ENCODE results near the gene TPP2.
A peak's percentile ranks its signal among the peaks of the same experiment; 100 is the strongest.

The TPP2 gene

GRCh38 chr13:102591988-102592781 lies 4.6 kb upstream of the TPP2 start:
- peak; percentile 76 for TF ChIP-seq CTCF (IDR thresholded peaks at IDR 0.05; ENCODE audit: low read depth, low read length)
- peak overlapping the region; percentile 56 to 63 for H3K4me3 ChIP-seq (replicated peaks in 1 of 2; ENCODE audit: low read depth in 2 of 2, low read length in 2 of 2)
- DNase-seq (ENCODE audit: low read depth in 2 of 2), result peak; percentile 68 to 78

- H3K4me3 ChIP-seq (replicated peaks in 1 of 2; ENCODE audit: low read depth in 2 of 2, low read length in 2 of 2), result no peak overlapping the region
- TF ChIP-seq CTCF (IDR thresholded peaks at IDR 0.05; ENCODE audit: low read depth, low read length), result no peak
- no peak for DNase-seq (ENCODE audit: low read depth in 2 of 2)
These were observed 3.3 kb upstream of the TPP2 start for GRCh38 chr13:102593466-102593865.

DNA sequence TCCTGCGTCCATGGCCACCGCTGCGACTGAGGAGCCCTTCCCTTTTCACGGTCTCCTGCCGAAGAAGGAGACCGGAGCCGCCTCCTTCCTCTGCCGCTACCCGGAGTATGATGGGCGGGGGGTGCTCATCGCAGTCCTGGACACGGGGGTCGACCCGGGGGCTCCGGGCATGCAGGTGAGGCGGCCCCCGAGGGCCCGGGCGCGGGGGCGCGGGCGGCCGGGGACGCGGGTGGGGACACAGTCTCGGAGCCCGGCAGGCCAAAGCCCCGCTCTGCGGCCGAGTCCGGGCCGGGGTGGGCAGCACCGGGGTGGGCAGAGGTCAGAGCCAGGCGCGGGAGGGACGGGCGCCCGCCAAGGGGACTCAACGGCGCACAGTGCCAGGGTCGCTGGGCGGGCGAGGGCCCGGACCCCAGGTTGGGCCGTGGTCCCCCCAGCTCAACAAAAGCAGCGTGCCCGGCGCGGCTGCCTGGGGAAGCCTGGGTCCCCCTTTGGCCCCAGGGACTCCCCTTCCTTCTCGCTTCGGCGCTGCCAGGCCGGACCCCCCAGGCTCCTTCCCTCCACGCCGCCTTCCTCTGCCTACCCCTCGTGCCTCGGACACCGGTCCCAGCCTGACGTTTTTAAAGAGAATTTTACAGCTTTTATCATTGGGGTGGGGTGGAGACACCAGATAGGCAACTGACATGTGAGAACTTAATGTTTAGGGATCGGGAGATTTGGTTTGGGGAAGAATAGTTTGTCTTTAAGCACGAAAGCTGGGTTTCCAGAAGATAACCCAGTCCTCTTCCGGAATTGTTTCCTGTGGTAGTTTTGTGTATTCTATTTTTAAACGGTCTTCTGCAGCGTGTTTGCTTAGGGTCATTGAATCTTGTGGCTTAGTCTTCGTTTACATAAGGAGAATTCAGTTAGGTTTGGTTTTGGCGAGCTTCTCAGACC lies 509 bp downstream of the TPP2 start:
- H3K4me3 ChIP-seq (replicated peaks in 1 of 2; ENCODE audit: low read depth in 2 of 2, low read length in 2 of 2), result peak overlapping the region; percentile 81 to 85
- TF ChIP-seq CTCF (IDR thresholded peaks at IDR 0.05; ENCODE audit: low read depth, low read length), result no peak
- peak; percentile 23 to 24 for DNase-seq (ENCODE audit: low read depth in 2 of 2)

DNA sequence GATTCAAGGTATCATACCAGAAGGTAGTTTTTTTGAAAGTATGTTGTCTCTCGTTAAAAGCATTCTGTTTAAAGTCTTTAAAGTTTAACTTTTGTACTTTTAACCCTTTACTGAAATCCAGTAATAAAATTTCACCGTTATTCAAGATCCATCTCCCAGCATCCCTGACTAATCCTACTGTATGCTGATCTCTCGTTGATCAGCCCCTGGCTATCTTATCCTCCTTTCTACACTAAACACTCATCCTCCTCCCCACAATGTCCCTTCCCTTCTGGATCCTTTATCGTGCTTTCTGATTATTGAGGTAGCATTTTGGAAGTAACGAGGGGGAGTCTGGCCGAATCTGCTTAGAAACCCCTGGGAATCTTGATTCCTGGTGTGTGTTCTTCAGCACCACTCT lies 1.3 kb downstream of the TPP2 start:
- TF ChIP-seq CTCF (IDR thresholded peaks at IDR 0.05; ENCODE audit: low read depth, low read length), result no peak
- DNase-seq (ENCODE audit: low read depth in 2 of 2), result peak in 1 of 2 donors; percentile 11
- peak overlapping the region; percentile 81 to 85 for H3K4me3 ChIP-seq (replicated peaks in 1 of 2; ENCODE audit: low read depth in 2 of 2, low read length in 2 of 2)

GRCh38 chr13:102599426-102600012 lies 2.7 kb downstream of the TPP2 start:
- no peak for DNase-seq (ENCODE audit: low read depth in 2 of 2)
- TF ChIP-seq CTCF (IDR thresholded peaks at IDR 0.05; ENCODE audit: low read depth, low read length), result no peak
- no peak overlapping the region for H3K4me3 ChIP-seq (replicated peaks in 1 of 2; ENCODE audit: low read depth in 2 of 2, low read length in 2 of 2)

DNA sequence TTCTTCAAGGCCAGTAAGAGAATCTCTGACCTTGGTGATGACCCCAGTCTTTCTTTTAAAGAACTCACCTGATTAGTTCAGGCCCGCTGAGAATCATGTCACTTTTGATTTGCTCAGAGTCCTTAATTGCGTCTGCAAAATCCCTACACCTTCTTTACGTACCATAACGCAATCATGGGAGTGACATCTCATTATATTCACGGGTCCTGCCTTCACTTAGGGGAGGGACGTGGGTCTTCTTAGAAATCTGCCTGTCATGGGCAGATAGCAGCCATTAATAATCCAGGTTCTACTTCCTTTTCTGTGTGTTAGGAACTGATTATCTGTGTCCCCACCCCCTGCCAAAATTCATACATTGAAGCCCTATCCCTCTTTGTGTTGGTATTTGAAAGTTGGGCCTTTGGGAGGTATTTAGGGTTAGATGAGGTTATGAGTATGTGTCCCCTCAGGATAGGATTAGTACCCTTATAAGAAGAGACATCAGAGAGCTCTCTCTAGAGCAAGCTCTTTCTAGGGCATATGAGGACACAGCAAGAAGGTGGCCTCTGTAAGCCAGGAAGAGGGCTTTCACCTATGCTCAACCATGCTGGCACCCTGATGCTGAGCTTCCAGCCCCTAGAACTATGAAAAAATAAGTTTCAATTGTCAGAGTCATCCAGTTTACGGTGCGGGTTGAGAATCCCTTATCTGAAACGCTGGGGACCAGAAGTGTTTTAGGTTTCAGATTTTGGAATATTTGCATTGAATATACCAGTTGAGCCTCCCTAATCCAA lies 9.9 kb downstream of the TPP2 start:
- H3K4me3 ChIP-seq (replicated peaks in 1 of 2; ENCODE audit: low read depth in 2 of 2, low read length in 2 of 2), result no peak overlapping the region
- no peak for DNase-seq (ENCODE audit: low read depth in 2 of 2)
- TF ChIP-seq CTCF (IDR thresholded peaks at IDR 0.05; ENCODE audit: low read depth, low read length), result no peak

Data from cardiac fibroblast (primary cell).